LNCaP clone FGC (cell line): ENCODE measurements around the gene UBASH3A.

Source experiments
- DNase-seq: peaks from one replicate; pipeline ENCODE4 v3.0.0-alpha.2; 2011; ENCODE audit warnings: low read depth
- H3K4me3 ChIP-seq: 2 replicates; pipeline ENCODE4 v1.5.1; 2011; ENCODE audit warnings: mild to moderate bottlenecking, low read depth, low read length, control low read depth
- TF ChIP-seq, protein P1 (sequence below): IDR thresholded peaks from 2 replicates; pipeline ENCODE4 v1.5.1; 2012; ENCODE audit warnings: mild to moderate bottlenecking; ENCODE audit not compliant: control insufficient read depth, insufficient read depth; ENCODE audit errors: extremely low read depth

The UBASH3A gene

DNA sequence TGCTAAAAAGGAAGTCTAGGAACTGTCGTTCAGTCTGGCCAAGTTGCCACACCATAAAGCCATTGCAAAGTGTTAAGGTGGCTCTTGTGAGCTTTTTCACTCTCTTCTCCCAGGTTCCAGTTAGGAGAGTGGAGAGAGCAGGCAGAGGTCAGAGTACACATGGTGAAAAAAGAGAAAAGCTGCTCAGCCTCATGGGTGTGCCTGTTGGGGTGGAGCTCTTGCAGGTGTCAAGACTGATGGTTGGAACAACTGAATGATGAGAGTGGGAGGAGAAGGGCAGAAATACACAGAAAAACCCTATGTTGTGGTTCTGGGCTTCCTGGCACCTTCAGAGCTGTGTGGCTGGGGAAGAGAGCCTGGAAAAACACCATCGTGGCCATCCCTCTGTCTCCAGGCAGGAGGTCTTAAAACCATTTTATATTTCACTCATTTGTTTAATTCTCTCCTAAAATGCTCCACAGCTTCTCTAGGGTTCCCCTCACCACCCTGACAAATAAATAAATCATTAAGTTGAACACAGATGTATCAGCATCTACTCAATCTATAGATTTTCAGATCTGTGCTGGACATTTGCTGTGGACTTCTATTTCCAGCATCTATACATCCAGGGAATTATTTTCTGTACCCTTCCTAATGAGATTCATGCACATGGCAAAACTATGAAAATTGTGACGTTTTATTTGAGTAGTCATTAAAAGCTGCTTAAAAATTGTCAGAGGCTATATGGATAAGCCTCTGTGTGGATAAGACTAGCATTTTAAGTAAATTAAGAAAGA, 17.5 kb downstream of the UBASH3A start:
- no peak overlapping the region for H3K4me3 ChIP-seq
- TF ChIP-seq, protein P1, sequence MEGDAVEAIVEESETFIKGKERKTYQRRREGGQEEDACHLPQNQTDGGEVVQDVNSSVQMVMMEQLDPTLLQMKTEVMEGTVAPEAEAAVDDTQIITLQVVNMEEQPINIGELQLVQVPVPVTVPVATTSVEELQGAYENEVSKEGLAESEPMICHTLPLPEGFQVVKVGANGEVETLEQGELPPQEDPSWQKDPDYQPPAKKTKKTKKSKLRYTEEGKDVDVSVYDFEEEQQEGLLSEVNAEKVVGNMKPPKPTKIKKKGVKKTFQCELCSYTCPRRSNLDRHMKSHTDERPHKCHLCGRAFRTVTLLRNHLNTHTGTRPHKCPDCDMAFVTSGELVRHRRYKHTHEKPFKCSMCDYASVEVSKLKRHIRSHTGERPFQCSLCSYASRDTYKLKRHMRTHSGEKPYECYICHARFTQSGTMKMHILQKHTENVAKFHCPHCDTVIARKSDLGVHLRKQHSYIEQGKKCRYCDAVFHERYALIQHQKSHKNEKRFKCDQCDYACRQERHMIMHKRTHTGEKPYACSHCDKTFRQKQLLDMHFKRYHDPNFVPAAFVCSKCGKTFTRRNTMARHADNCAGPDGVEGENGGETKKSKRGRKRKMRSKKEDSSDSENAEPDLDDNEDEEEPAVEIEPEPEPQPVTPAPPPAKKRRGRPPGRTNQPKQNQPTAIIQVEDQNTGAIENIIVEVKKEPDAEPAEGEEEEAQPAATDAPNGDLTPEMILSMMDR: no peak
- no peak for DNase-seq

GRCh38 chr21:42423197-42423675, 19.5 kb downstream of the UBASH3A start:
- no peak overlapping the region for H3K4me3 ChIP-seq
- no peak for DNase-seq
- TF ChIP-seq, protein P1: no peak

DNA sequence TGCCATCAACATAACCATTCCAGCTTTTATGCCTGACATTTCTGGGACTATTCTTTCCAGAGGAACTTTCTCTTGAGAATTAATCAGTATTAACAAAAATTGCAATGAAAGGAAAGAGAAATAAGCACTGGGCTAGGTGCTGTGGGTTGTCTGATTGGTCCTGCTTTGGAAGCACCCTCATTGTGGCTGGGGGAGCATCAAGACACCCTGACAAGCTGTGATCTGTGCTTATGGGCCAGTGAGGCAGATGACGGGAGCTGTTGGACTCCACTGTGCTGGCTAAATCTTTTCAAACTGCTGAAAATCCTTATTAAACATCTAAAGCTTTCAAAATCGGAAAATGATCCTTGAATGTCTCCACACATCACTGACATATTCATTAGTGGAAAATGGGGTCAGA, 20.0 kb downstream of the UBASH3A start:
- TF ChIP-seq, protein P1: no peak
- DNase-seq: no peak
- no peak overlapping the region for H3K4me3 ChIP-seq

- DNase-seq: no peak
- TF ChIP-seq, protein P1: no peak
- no peak overlapping the region for H3K4me3 ChIP-seq
These were observed 21.3 kb downstream of the UBASH3A start for GRCh38 chr21:42424914-42425541.

DNA sequence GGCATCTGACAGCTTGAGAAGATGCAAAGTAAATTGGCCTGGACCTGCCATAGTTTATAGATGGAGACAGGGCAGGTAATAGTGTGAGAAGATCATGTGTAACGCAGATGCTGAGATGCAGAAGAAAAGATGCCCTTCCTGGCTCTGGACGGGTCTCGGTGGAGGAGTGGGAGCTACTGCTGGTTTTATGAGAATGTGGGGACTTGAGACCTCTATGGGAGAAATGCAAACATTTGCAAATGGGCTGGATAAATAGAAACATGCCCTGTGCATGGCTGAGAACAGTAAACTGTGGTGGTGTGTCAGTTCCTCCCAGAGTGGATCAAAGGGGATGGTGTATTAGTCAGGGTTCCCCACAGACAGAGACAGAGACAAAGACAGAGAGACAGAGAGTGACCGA, 21.9 kb downstream of the UBASH3A start:
- TF ChIP-seq, protein P1: no peak
- no peak for DNase-seq
- no peak overlapping the region for H3K4me3 ChIP-seq

DNA sequence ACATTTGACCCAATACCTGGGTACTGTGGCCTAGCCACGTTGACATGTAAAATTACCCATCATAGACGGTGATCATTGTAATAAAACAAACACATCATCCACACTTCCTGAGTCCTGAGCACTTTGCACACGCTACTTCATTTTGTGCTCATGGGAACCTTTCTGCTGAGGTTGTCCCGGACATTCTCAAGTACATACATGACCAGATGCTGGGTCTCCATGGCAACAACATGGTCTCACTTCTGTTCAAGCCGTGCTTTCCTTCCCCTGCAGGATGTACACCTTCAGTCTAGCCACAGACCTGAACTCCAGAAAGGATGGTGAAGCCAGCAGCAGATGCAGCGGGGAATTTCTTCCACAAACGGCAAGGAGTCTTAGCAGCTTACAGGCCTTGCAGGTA, 22.7 kb downstream of the UBASH3A start:
- TF ChIP-seq, protein P1: no peak
- no peak for DNase-seq

More for the DNA sequence above, 22.7 kb downstream of the UBASH3A start:
- no peak overlapping the region for H3K4me3 ChIP-seq
